ENCODE results near the gene C2CD3. TPM values are rescaled to one million over a fixed set of nuclear protein-coding genes. Genes with fewer than 3 reads are reported as not detected.

C2CD3 gene
- total RNA-seq, 1 donor from 2014 or later: 23.8 TPM

DNA sequence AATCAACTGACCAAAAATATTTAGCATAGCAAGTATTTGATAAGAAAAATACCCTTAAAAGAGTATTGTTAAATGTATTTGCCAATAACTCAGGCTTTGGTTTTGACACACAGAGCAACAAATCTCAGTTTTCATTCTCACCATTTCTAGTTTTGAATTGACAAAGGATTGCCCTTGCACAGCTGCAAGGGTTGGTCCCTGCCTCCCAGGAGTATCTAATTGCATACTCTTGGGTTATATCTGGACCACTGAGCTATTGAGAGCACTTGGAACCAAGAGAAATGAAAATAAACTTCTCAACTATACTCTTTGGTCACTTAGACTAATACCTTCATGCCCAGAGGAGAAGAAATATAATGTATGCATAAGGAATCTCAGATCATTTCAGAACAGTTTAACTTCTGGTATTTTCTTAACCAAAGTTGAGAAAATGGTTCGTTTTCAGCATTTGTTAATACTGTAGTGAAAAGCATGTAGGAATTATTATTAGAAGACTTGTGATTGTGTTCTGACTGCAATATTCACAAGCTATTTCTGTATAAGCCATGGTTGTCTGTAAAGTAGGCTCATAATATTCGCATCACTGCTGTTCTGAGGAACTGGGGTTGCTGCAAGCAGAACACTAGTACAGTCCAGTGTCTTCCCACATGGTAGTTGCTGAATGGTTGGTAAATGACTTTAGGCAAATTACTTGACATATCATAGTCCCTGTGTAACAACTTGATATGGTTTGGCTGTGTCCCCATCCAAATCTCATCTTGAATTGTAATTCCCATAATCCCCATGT is 7.9 kb downstream of the C2CD3 start:
- Histone ChIP-seq H3K27me3 (no peaks in the 10 kb centered on the region), H3K4me3 (no peak overlapping the region), H3K9me3 (no peaks in the 10 kb centered on the region), H3K27ac (no peak overlapping the region), H3K36me3 (peaks cover 0 to 16% of the 10 kb centered on the region in 2 donors), H3K4me1 (no peaks in the 10 kb centered on the region)
- intact Hi-C loops (cut with DNase I): no loop called here
- TF ChIP-seq POLR2AphosphoS5 (IDR thresholded peaks at IDR 0.05; ENCODE audit: insufficient read depth in 1 of 2, low read depth in 1 of 2): no peak
- no peak for TF ChIP-seq POLR2A (IDR thresholded peaks at IDR 0.05)
- TF ChIP-seq, protein P1, sequence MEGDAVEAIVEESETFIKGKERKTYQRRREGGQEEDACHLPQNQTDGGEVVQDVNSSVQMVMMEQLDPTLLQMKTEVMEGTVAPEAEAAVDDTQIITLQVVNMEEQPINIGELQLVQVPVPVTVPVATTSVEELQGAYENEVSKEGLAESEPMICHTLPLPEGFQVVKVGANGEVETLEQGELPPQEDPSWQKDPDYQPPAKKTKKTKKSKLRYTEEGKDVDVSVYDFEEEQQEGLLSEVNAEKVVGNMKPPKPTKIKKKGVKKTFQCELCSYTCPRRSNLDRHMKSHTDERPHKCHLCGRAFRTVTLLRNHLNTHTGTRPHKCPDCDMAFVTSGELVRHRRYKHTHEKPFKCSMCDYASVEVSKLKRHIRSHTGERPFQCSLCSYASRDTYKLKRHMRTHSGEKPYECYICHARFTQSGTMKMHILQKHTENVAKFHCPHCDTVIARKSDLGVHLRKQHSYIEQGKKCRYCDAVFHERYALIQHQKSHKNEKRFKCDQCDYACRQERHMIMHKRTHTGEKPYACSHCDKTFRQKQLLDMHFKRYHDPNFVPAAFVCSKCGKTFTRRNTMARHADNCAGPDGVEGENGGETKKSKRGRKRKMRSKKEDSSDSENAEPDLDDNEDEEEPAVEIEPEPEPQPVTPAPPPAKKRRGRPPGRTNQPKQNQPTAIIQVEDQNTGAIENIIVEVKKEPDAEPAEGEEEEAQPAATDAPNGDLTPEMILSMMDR (IDR thresholded peaks at IDR 0.05): no peak
- DNase-seq (ENCODE audit: extremely low spot score in 2 of 2): no peak

DNA sequence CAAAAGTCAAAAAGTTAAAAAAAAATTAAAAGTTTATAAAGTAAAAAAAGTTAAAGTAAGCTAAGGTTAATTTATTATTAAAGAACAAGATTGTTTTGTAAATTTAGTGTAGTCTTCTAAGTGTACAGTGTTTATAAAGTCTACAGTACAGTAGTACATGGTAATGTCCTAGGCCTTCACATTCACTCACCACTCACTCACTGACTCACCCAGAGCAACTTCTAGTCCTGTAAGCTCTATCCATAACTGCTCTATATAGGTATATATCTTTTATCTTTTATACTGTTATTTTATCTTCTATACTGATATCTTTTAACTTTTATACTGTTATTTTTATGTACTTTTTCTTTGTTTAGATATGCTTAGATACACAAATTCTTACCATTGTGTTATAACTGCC is 11.2 kb downstream of the C2CD3 start:
- no peaks in the 10 kb centered on the region for H3K36me3 ChIP-seq
- intact Hi-C loops (cut with DNase I): no loop called here
- TF ChIP-seq POLR2AphosphoS5 (IDR thresholded peaks at IDR 0.05; ENCODE audit: insufficient read depth in 1 of 2, low read depth in 1 of 2) (no peak), POLR2A (IDR thresholded peaks at IDR 0.05) (no peak)
- TF ChIP-seq, protein P1 (IDR thresholded peaks at IDR 0.05): no peak
- no peak overlapping the region for H3K27ac ChIP-seq
- H3K9me3 ChIP-seq: no peaks in the 10 kb centered on the region
- no peaks in the 10 kb centered on the region for H3K27me3 ChIP-seq
- H3K4me3 ChIP-seq: no peak overlapping the region
- peaks cover 5% of the 10 kb centered on the region for H3K4me1 ChIP-seq
- DNase-seq (ENCODE audit: extremely low spot score in 2 of 2): no peak

- no peak for DNase-seq (ENCODE audit: extremely low spot score in 2 of 2)
- H3K4me3 ChIP-seq: no peak overlapping the region
- intact Hi-C loops (cut with DNase I): no loop called here
- H3K27ac ChIP-seq: no peak overlapping the region
- TF ChIP-seq POLR2A (IDR thresholded peaks at IDR 0.05): no peak
- peaks cover 6% of the 10 kb centered on the region for H3K4me1 ChIP-seq
- H3K36me3 ChIP-seq: no peaks in the 10 kb centered on the region
- no peaks in the 10 kb centered on the region for H3K9me3 ChIP-seq
- H3K27me3 ChIP-seq: no peaks in the 10 kb centered on the region
Observed at GRCh38 chr11:74157169-74157568, 13.6 kb downstream of the C2CD3 start.

- intact Hi-C loops (cut with DNase I): no loop called here
- peaks cover 6% of the 10 kb centered on the region for H3K4me1 ChIP-seq
- no peak overlapping the region for H3K4me3 ChIP-seq
- no peaks in the 10 kb centered on the region for H3K27me3 ChIP-seq
- no peak for DNase-seq (ENCODE audit: extremely low spot score in 2 of 2)
- no peaks in the 10 kb centered on the region for H3K9me3 ChIP-seq
- TF ChIP-seq, protein P1 (IDR thresholded peaks at IDR 0.05): no peak
- TF ChIP-seq POLR2AphosphoS5 (IDR thresholded peaks at IDR 0.05; ENCODE audit: insufficient read depth in 1 of 2, low read depth in 1 of 2) (no peak), POLR2A (IDR thresholded peaks at IDR 0.05) (no peak)
- no peak overlapping the region for H3K27ac ChIP-seq
- H3K36me3 ChIP-seq: no peaks in the 10 kb centered on the region
Observed at GRCh38 chr11:74154620-74155281, 16.1 kb downstream of the C2CD3 start.

GRCh38 chr11:74153224-74153623 is 17.6 kb downstream of the C2CD3 start:
- no peak overlapping the region for H3K4me3 ChIP-seq
- no peak for DNase-seq (ENCODE audit: extremely low spot score in 2 of 2)
- H3K4me1 ChIP-seq: peaks cover 6% of the 10 kb centered on the region
- H3K27me3 ChIP-seq: no peaks in the 10 kb centered on the region
- intact Hi-C loops (cut with DNase I): no loop called here
- no peak overlapping the region for H3K27ac ChIP-seq
- TF ChIP-seq, protein P1 (IDR thresholded peaks at IDR 0.05): no peak
- no peak for TF ChIP-seq POLR2AphosphoS5 (IDR thresholded peaks at IDR 0.05; ENCODE audit: insufficient read depth in 1 of 2, low read depth in 1 of 2)
- no peak for TF ChIP-seq POLR2A (IDR thresholded peaks at IDR 0.05)
- no peaks in the 10 kb centered on the region for H3K9me3 ChIP-seq
- H3K36me3 ChIP-seq: no peaks in the 10 kb centered on the region
